Subcutaneous adipose tissue (tissue), 4 donors: Measurements from ENCODE around the gene TASOR2. TPM values are rescaled to one million over a fixed set of nuclear protein-coding genes. Genes with fewer than 3 reads are reported as not detected.

Experiments
- total RNA-seq, 4 donors: library from RNA; depleted of rRNA; stranded (reverse); fragments of >200 nt; gene quantifications; one replicate each; pipeline ENCODE4 v1.1.0, GENCODE V29; 2016
- TF ChIP-seq, protein P1 (sequence below): fragments of 450-650 bp; IDR thresholded peaks from one replicate; pipeline ENCODE4 v1.5.1; 2016; ENCODE audit warnings: low read depth, mild to moderate bottlenecking, control low read depth, antibody characterized with exemption, moderate library complexity

The TASOR2 gene
- total RNA-seq, 4 donors from 2014 or later, result 39.4 to 101 (median 58.8) TPM

DNA sequence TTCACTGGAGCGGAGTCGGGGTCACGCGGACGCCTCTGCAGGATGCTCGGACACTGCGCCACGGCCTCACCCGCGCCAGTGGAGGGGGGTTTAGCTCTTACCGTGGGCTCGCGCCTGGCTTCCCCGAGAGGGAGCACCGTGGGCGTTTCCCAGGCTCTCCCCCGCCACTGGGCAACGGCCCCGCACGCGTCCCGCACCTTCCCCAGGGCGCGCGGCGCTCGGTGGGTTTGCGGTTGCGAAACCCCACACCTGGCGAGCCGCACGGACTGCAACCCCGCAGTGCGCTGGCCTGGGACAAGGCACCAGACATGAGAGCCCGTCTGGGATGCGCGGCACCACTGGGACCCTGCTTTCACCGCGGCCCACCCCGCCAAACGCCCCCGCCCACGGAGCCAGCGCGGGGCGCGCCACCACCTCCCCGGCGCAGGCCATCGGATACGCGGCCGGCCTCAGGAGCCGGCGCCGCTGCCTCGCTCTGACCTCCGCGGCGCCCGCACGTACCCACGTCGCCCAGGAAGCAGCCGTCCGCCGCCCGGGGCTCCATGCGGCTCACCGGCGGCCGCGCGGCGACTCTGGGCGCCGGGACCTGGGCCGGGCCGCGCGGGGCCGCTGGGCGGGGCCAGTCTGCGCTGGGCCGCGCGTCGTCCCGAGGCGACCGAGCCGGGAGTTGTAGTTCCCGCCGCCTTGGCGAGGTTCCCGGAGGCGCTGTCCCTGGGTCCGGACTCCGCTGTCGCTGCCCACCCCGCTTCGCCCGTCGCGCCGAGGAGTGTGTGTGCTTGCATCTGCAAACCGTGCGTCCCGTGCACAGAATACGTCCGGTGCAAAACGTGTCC is 18.4 kb upstream of the TASOR2 start, which contains the start of gene ASB13:
TSS of gene ASB13 (minus strand) at position 588 of the 833 bp plus-strand sequence. CDS start at position 544, 44 bp downstream.
- TF ChIP-seq, protein P1, sequence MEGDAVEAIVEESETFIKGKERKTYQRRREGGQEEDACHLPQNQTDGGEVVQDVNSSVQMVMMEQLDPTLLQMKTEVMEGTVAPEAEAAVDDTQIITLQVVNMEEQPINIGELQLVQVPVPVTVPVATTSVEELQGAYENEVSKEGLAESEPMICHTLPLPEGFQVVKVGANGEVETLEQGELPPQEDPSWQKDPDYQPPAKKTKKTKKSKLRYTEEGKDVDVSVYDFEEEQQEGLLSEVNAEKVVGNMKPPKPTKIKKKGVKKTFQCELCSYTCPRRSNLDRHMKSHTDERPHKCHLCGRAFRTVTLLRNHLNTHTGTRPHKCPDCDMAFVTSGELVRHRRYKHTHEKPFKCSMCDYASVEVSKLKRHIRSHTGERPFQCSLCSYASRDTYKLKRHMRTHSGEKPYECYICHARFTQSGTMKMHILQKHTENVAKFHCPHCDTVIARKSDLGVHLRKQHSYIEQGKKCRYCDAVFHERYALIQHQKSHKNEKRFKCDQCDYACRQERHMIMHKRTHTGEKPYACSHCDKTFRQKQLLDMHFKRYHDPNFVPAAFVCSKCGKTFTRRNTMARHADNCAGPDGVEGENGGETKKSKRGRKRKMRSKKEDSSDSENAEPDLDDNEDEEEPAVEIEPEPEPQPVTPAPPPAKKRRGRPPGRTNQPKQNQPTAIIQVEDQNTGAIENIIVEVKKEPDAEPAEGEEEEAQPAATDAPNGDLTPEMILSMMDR, result no peak

- TF ChIP-seq, protein P1, result no peak
Measured at GRCh38 chr10:5666841-5667630, 17.6 kb upstream of the TASOR2 start.

DNA sequence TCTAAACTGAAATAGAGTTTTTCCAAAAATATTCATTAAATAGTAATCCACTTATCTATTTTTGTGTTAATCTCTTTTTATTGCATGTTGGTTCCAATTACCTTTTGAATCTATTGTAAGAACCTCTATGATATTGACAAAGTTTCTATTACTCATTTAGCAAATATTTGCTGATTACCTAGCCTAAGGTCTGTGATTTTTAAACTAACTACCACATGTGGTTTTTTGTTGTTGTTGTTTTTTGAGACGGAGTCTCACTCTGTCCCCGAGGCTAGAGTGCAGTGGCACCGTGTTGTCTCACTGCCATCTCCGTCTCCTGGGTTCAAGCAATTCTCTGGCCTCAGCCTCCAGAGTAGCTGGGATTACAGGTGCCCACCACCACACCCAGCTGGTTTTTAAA is 16.2 kb upstream of the TASOR2 start:
- TF ChIP-seq, protein P1, result no peak

DNA sequence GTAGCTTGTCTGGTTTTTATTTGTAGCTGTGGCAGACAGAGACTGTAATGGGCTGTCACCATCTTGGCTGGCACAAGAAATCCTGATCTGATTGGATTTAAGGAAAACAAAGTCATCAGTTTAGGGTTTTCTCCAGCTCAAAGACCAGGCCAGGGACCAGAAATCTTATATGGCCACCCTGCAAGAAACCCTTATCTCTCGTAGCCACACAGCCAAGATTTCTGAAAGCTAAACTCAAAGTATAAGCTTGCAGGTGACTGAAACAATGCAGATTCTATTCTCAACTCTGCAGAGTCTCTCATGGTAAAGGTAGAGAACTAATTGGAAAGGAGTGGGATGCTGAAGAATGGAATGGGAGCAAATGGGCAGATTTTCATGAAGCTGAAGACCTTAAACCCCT is 15.0 kb upstream of the TASOR2 start:
- TF ChIP-seq, protein P1, result no peak

DNA sequence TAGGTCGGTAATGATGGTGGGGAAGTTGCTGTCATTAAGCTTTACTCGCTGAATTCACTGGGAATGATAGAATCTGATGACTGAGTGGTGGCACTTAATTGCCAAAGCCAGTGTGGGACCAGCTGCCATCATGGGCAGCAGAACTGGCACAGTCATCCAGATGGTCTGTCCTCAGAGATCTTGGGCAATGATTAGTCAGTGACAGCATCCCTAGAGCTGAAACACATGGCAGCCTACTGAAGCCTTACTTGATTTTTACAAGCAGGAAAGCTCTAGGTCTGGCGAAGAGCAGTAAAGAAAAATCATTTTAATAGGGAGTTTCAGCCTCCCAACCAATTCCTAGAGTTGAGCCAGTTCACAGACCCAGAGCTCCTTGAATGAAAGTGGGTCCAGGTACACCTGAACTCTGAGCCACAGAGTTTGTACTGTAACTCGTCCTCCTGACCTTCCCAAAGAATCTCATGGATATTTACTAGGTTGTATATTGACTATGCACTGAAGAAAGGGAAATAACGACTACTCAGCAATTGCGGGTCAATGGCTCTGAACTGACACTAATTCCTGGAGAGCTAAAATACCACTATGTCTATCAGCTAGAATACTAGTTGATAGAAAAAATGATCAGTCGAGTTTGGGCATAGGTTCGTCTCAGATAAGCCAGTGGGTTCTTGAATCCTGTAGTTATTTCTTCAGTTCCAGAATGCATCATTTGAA is 13.8 kb upstream of the TASOR2 start:
- TF ChIP-seq, protein P1, result no peak

- TF ChIP-seq, protein P1, result no peak
Measured at GRCh38 chr10:5678397-5679036, 6.1 kb upstream of the TASOR2 start.
